Urothelium cell line (cell line): ENCODE measurements around the gene QRICH2.
"Not testable (repeated sequence)": the region's sequence is repeated elsewhere in the genome, so short reads cannot be mapped to it uniquely, and the experiment has no call there.

Source experiments
- DNase-seq: peaks from one replicate; pipeline ENCODE4 v3.0.0; 2011; ENCODE audit warnings: low spot score, mixed read lengths
- FAIRE-seq: peaks from 2 replicates; lab custom pipeline; 2011; peaks lifted over from hg19 to GRCh38; lab: Jason Lieb, UNC

QRICH2 gene

DNA sequence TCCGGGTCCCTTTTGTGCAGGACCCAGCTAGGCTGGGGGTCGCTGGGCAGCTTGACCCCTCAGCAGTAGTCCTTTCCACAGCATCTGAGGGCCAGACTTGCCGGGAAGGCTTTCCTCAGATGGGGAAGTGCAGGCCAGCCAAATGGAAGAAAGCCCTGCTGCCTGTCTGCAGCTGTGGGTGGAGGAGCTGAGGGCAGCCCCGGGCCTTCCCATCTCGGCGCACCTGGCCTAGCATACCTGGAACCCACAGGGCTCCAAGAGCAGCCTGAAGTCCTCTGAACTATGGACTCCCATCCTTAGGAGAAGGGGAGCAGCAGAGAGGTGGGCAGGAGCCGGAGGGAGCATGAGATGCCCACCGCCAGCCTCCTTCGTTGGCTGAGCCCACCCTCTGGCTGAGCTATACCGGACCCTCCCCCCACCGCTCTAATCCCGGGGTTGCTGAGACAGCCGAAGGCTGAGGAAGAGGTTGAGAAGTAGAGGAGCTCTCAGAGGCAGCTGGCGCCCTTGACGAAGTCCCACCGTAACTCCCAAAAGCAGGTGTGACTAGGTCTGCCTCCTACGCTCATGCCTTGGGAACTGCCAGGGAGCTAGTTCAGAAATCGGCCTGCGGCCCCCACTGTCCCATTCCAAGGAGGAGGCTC is 29.7 kb downstream of the QRICH2 start:
- DNase-seq, result no peak
- no peak for FAIRE-seq

DNA sequence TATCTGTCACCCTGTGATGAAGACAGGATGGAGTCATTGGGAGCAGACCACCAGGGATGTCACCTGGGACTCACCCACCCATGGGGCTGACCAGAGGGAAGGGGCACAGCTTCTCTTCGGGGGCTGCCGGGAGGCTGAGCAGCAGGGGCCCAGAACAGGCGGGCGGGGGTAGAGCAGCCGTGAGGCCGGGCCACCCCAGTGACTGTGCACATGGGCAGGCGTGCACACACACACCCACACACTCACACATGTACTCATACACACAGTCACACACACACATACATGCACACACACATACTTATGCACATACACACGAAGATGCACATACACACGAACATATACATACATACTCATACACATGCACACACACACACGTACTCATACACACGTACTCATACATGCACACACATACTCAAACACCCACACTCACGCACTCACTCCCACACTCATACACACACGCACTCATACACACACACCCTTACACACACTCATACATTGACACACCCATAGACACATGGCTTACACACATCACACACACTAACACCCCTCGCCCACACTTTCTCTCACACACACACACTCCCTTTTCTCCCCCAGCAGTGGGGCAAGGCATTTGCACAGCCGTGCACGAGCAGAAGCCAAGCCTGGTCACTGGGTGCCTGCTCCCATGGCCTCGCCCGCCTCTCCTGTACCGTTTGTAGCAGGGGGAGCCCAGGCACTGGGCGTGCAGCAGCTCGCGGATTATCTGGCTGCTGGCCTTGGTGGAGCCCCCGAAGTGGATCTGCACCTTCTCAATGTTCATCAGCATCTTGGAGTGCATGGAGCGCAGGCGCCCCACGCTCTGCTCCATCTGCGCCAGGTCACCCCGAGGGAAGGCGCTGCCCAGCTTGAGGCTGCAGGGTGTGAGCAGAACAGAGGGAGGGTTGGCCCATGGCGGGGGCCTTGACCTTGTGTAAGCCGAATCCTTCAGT is 30.5 kb downstream of the QRICH2 start:
- peak; percentile 99 for FAIRE-seq
- DNase-seq, result no peak

DNA sequence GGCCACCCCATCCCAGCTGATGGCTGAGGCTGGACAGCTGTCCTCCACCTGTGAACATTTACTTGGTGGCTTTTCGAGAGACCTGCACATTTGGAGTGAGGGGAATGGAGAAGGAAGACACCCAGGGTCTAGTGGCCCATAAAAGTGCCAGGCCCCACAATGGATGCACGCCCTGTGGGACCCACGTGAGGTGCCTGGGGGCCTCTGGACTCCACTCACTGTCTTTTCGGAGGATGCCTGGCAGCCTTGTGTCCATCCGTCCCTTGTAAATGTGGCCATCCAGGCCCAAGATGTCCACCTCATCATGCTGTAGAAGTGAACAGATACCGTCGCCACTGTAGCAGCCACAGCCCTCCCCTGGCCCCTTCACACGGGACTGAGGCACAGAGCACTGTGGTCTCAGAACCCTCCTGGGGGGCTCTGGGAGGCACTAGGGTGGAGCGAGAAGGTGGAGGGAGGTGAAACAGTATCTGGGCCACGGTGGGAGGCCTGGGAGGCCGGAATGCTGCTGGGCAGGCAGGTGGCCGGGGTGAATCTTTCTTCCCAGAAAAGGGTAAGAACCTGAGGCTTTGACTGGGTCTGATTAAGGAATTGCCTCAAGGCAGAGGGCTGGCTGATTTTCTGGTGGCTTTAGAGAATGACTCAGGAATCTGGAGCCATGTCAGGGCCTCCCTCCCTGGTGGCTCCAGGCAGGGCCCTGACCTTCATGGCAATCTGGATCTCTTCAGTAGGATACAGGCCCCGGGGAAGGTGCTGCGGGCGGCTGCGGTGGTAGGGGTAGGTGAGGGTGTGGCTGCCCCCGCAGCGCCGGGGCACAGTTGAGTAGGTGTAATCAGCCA is 31.4 kb downstream of the QRICH2 start:
- DNase-seq (no peak), FAIRE-seq (no peak)

DNA sequence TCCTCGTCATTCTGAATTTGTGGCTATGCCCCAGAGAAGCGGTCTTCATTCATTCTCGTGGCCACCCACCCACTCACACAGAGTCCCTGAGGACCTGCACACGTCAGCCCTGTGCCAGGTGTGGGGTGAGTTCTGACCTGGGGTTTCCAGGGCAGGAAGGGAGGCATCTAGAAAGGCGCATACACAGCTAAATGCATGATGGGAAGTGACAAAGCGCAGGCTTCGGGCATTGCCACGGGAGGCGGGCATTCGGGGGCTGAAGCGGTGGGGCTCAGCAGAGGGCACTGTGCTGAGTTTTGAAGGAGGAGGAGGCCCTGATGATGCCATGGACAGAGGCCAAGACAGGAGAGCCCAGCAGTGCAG is 32.0 kb downstream of the QRICH2 start:
- DNase-seq, result no peak
- FAIRE-seq, result no peak

DNA sequence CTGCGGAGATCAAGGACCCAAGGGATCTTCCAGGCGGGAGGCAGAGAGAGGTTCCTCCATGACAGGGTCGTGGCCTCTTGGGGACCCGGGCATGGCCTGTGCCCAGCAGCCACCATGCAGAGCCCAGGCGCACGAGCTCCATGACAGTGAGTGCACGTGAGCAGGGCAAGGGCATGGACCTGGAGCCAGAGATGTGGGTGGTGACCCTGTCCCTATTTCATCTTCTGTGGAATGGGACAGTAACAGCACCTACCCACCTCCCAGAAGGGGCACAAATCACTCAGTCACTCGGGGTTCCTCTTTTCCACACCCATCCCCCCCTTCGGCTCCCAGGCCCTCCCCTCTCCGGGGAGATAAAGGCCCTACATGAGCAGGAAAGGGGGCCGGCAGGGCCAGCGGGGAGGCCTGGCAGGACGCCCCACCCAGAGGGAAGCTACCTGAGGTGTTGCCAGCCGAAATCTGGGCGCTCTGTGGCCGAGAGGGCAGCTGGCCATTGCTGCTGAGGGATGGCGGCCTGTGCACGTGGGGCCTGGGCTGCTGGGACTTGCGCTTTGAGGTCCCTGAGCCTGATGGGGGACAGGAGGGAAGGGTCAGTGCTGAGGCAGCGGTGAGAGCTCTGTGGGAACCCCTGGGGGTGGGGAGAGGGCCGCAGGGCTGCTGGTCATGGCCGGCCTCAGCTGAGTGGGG is 32.6 kb downstream of the QRICH2 start:
- no peak for DNase-seq
- FAIRE-seq, result no peak

DNA sequence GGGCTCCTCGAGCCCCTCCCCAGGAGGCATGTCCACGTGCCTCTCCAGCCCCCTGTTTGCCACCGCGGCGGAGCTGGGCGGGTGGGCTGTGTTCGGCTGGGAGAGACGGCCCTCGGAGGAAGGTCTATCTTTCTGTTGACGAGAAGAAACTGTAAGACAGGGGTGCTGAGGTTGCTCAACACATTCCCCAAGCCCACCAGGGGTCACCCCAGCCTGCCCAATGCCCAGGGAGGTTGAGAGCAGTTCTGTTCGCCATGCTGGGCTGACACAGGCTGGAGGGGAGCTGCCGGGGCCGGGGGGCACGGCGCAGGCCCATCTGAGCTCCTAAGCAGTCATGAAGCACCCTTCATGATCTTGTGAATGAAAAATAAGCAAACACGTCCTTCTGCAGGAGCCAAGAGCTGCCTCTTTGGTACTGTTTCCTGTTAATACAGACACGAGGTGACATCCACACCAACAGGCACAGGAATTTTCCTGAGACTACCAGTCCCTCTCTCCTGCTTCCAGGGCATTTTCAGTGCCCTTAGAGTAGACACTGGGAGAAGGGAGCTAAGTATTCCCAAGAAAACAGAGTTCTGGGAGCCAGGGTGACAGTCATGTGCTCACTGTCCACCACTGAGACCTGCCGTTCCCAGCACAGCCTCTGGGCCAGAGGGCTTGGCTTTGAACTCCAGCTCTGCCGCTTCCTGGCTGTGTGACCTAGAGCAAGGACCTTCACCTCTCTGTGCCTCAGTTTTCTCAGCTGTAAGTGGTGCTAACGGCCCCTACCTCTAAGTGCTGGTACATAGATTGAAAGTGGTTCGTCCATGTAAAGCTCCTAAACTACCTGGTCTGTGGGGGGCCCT is 33.7 kb downstream of the QRICH2 start:
- FAIRE-seq (peak; percentile 17), DNase-seq (no peak)

DNA sequence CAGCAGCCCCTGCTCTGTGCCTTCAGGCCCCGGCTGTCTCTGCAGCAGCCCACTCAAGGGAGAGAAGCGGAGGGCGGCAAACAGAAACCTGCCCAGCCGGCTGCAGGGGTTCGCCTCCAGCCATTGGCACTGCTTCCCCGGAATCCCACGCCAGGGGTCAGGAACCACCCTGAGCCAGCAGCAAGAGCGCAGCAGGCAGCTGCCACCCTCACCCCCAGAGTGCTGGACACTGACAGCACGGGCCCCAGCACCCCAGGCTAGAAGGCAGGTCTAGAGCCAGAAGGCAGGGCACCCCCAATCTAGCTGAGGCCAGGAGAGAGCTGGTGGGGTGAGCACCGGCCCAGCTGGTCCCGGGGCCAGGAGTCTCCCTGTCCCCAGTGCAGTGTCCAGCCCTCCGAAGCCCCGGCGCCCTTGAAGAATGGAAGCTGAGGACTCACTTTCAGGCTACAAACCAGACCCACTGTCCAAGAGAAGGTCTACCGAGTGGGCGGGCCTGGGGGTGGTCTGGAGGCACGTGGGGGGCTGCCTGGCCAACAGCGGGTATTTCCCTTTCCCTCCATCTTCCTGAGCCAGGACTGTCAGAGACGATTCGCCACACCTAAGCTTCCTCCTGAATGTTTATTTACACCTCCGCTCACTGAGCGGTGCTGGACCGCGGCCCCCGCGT is 34.5 kb downstream of the QRICH2 start:
- FAIRE-seq, result no peak
- DNase-seq, result no peak

DNA sequence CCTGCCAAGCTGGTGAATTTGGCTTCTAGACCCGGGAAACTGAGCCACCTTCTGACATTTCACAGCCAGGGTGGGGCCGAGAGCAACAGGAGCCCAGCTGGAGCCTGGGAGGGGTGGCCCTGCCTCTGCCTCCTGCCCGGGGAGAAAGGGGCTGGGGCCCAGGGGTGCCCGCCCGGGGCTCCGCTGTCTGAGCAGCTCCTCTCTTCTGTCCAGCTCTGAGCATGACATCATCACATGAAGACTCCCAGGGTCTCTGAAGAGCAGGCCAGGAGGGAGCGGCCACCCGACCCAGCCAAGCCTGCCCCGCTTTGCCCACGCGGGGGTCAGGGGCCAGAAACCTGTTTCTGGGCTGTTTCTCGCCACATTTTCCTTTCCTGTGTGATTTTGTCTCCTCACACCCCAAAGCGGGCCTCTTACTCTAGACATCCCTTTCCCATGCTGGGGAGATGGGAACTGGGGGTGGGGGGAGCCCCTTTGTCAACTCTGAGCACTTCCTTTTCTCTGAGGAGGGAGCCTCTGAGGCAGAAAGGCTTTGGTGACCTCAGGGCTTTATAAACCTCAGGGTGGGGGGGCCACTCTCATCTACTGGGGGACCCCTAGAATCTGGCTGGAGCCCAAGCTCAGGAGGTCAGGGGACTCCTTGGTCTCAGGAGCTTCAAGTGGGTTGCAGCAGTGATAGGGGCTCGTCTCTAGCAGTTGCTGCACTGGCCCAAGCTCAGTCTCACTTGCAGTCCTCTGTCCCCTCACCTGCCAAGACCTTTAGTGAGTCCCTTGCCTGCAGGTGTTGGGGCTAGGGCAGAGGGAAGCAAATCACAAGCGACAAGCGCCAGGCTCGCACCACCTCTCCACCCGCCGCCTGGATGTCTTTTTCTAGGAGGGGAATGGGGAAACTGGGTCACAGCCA is 35.3 kb downstream of the QRICH2 start:
- DNase-seq, result no peak
- no peak for FAIRE-seq

DNA sequence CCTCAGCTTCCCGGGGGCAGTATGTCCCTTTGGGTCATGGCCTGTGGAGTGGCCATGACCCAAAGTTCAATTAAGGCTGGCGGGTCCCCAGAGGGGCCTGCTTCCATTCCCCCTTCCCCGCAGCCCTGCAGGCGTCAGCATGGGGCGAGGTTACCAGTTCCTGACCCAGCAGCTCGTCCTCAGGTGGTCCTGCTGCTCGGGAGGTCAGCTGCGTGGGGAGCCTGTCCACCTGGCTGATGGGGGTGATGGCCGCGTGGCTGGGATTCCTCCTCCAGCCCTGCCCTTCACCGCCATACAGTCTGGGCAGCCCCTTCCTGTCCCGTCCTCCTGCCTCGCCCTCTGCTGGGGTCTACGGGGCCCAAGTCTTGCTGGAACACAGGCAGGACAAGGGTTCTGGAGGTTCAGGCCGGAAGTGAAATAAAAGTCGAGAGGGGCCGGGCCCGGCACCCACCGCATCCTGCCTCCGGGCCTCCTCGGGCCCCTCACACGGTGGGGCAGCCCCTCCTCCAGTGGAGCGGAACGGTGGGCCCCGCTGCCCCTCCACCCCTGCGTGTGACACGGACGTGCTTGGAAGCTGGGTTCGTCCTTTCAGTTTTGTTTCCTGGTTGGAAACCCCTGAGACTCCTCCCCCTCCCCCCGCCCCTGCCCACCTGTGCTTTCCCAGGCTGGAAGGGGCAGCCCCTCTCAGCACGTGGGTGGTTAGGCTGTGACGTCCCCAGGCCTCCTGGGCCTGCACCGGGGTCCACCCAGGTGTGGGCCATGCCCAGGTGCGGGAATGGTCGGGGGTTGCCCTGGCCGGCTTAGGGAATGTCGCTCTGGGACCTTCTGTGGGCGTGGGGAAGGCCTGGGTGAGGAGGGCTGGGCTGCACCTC is 36.2 kb downstream of the QRICH2 start:
- no peak for DNase-seq
- no peak for FAIRE-seq

DNA sequence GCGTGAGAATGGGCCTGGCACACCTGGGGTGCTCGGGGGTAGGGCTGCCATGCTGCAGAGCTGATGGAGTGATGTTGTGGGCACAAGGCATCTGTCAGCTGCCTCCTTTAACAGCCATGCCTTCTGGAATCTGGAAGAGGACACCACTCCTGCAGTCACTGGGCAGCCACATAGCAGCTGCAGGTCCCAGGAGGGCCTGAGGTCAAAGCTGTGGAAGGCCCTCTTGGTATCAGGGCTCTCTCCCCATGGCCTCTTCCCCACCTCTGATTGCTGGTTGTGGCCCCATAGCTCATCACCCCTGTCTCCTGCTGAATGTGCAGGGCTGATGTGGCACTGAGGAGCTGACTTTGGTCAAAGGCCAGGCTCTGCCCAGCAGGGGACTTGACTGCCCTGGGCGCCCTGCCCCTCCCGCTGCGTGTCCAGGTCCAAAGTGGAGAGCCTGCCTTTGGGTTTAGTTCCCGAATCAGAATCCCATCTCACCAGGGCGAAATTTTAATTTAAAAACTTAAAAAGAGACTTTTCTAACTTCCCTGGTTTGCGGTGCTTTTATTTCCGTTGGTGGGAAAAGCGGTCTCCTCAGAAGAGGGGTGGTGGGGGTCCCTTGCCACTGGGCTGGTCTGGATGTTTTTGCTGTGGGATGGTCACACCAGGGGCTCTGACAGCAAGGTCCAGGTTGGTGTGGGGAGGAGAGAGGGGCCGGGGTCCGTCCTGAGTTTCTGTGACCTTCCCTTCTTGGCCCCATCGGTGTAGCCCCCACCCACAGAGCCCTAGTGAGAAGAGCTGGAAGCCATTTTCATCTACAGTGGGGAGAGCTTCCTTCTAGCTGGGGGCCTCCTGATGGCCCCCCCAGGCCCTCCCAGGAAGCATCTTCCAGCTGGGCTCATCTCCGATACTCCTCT is 37.1 kb downstream of the QRICH2 start:
- no peak for DNase-seq
- FAIRE-seq, result no peak

DNA sequence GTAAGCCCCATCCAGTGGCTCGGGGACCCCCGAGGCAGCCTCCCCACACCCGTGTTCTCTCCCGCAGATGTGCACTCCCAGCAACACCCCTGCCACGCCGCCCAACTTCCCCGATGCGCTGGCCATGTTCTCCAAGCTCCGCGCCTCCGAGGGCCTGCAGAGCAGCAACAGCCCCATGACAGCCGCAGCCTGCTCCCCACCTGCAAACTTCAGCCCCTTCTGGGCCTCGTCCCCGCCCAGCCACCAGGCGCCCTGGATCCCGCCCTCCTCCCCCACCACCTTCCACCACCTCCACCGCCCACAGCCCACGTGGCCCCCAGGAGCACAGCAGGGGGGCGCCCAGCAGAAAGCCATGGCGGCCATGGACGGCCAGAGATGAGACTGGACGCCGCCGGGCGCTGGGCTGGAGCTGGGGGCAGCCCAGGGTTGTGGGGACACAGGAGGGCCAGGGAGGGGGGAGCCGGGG is 37.9 kb downstream of the QRICH2 start:
- FAIRE-seq (no peak), DNase-seq (no peak)

DNA sequence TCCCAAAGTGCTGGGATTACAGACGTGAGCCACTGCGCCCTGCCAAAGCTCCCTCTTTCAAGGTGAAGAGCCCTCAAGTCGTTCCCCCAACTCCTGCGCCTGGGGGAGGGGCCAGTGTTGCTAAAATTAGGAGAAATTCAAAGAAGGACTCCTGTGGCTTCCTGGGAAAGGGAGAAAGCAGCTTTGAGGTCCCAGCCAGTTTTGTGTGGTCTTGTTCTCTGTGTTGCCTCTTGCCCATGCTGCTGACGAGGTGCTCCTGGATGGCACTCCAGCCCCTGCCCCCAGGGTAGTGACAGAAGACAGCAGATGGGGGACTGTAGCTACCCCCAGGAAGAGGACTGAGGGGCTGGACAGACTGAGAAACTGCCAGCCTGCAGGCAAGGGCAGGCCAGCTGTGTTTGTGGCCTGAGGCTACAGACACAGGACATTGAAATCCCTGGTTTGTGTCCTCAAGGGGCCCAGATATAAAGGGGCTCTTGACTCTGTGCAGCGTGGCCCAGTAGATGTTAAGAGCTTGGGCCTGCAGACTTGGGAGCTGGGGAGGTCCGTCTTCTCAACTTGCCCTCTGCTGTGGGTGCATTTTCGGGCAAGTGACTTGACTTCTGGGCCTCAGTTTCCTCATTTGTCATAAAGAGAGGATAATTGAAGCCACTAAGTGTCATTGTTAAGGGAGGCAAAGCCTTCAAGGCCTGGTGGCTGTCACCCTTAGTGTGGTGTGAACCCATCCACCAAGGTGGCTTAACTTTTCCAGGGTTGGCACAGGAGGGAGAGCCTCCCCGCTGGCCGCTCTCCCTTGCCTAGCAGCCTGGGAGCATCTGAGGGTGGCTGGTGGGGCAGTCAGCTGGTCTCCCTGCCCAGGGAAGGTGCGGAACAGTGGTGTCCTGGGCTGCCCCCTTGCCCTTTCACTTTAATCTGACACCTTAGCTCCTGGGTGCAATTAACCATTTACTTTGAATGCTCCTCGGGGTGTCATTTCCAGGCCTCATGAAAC is 38.8 kb downstream of the QRICH2 start:
- DNase-seq (no peak), FAIRE-seq (no peak)

DNA sequence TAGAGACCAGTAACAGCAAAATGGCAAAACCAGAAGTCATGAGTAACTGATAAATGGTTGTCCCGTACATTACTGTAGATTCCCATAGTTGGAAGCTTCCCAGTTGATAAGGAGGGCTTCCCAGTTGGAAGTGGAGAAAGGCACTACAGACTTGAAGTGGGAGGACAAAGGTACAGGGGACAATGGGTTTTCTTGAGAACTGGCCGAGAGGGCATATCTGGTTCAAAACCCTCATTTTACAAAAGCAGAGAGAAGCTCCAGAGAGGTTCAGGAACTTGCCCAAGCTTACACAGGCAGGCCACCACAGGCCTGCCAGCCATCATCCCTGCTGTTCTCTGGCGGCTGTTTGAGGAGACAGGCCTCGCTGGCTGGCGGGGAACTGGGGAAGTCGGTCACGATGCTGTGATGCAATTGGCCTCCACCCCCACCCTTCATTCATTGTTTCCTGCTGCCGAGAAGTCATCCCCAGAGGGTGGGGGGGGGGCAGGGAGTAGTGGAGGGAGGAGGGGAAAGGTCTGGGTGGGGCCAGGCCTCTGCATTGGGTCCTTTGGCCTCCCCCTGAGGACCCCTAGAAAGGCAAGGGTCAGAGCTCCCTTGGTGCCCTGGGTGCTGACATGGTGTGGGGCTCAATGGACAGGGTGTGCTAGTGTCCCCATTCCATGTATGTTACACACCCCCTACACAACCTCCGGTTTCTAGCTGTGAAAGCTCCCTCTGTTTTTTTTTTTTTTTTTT is 39.9 kb downstream of the QRICH2 start:
- no peak for FAIRE-seq

DNA sequence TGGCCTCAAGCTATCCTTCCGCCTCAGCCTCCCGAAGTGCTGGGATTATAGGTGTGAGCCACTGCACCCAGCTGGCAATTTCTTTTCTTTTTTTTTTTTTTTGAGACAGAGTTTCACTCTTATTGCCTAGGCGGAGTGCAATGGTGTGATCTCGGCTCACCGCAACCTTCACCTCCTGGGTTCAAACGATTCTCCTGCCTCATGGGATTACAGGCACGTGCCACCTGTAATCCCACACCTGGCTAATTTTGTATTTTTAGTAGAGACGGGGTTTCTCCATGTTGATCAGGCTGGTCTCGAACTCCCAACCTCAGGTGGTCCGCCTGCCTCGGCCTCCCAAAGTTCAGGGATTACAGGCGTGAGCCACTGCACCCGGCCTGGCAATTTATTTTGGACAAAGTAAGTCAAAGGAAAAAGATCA is 40.5 kb downstream of the QRICH2 start:
- FAIRE-seq, DNase-seq: not testable (repeated sequence)

More for the DNA sequence above, 39.9 kb downstream of the QRICH2 start:
- peak; percentile 76 for DNase-seq
